A549 (cell line): ENCODE results near the gene ERN2.

Experiments
- CEBPB ChIP-seq, 2 experiments: fragments of >200 bp in 1 of 2; sonication (Bioruptor Twin) in 1 of 2; formaldehyde crosslinking in 1 of 2; IDR thresholded peaks; 2 replicates each; pipeline ENCODE4 v1.6.1; 2012 to 2016
- MYC ChIP-seq: IDR thresholded peaks from 2 replicates; pipeline ENCODE4 v1.6.1; 2012; ENCODE audit warnings: mild to moderate bottlenecking, inconsistent platforms, low read length, improper control_type of control experiment, borderline replicate concordance
- ZFP36 ChIP-seq: fragments of 450-650 bp; IDR thresholded peaks from 2 replicates; pipeline ENCODE4 v1.6.1; 2014; ENCODE audit warnings: borderline replicate concordance; ENCODE audit not compliant: partially characterized antibody
- TF ChIP-seq, protein P1 (sequence below): fragments of >200 bp; sonication (Bioruptor Twin); formaldehyde crosslinking; IDR thresholded peaks from 3 replicates; pipeline ENCODE4 v1.5.1; 2016

DNA sequence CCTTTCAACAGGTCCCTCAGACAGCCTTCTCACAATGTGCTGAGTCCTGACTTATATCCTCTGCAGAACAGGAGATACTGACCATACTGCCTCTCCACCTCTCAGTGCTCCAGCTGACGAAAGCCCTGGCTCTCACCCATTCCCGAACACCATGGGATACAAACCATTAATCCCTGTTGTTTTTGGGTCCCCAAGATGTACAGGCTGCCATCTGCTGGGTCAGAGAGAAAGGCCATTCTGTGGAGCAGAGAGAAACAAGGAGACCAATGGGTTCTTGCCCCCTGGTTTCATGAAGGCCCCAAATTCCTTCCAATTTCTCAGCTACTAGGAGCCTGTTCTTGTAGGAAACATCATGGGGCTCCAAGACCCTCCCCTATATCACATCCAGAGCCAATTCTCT lies 3.0 kb downstream of the ERN2 start:
- TF ChIP-seq, protein P1, sequence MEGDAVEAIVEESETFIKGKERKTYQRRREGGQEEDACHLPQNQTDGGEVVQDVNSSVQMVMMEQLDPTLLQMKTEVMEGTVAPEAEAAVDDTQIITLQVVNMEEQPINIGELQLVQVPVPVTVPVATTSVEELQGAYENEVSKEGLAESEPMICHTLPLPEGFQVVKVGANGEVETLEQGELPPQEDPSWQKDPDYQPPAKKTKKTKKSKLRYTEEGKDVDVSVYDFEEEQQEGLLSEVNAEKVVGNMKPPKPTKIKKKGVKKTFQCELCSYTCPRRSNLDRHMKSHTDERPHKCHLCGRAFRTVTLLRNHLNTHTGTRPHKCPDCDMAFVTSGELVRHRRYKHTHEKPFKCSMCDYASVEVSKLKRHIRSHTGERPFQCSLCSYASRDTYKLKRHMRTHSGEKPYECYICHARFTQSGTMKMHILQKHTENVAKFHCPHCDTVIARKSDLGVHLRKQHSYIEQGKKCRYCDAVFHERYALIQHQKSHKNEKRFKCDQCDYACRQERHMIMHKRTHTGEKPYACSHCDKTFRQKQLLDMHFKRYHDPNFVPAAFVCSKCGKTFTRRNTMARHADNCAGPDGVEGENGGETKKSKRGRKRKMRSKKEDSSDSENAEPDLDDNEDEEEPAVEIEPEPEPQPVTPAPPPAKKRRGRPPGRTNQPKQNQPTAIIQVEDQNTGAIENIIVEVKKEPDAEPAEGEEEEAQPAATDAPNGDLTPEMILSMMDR = no peak
- TF ChIP-seq CEBPB (IDR thresholded peaks at IDR 0.05) (no peak), ZFP36 (no peak), MYC (no peak)
